Left lobe of liver (tissue), 2 donors: Measurements from ENCODE around the gene EEF1E1. TPM values are rescaled to one million over a fixed set of nuclear protein-coding genes. Genes with fewer than 3 reads are reported as not detected.
A peak's percentile ranks its signal among the peaks of the same experiment; 100 is the strongest.

Experiments
- ATAC-seq: fragments of 200-7000 bp; cut with Tn5 transposase; one replicate; pipeline ENCODE4 v1.9.1; 2020; ENCODE audit warnings: mild to moderate bottlenecking, moderate library complexity
- DNase-seq: peaks from one replicate; pipeline ENCODE4 v3.0.0-alpha.2; 2020; ENCODE audit warnings: low spot score
- total RNA-seq: library from RNA; stranded (reverse); gene quantifications from one replicate; pipeline ENCODE4 v1.2.1, GENCODE V29; 2021
- donor health status: DM: no; HTN: no; CAD: no; lungs with moderate emphysema.
- donor health status: DM: no; HTN: yes; CAD: no.

EEF1E1 gene
- total RNA-seq = 5.8 TPM

- ATAC-seq (peak; percentile 99), DNase-seq (peak; percentile 95)
These were observed at the start of gene EEF1E1 for GRCh38 chr6:8102122-8102958. Gene EEF1E1 (minus strand): TSS chr6:8102548. CDS start chr6:8102521, 27 bp downstream.

- DNase-seq (no peak), ATAC-seq (no peak)
These were observed 47.0 kb upstream of the EEF1E1 start for GRCh38 chr6:8149350-8149749.

GRCh38 chr6:8143945-8144344 is 41.6 kb upstream of the EEF1E1 start:
- no peak for ATAC-seq
- no peak for DNase-seq

- DNase-seq (no peak), ATAC-seq (no peak)
These were observed 37.1 kb upstream of the EEF1E1 start for GRCh38 chr6:8139451-8139850.

GRCh38 chr6:8137529-8137939 is 35.2 kb upstream of the EEF1E1 start:
- ATAC-seq (no peak), DNase-seq (no peak)

GRCh38 chr6:8135276-8135675 is 32.9 kb upstream of the EEF1E1 start:
- DNase-seq (no peak), ATAC-seq (no peak)

GRCh38 chr6:8132130-8132529 is 29.8 kb upstream of the EEF1E1 start:
- DNase-seq = no peak
- ATAC-seq = no peak

- ATAC-seq (peak; percentile 88), DNase-seq (peak; percentile 51)
These were observed 29.0 kb upstream of the EEF1E1 start for GRCh38 chr6:8131265-8131897.

- ATAC-seq (no peak), DNase-seq (no peak)
These were observed 28.1 kb upstream of the EEF1E1 start for GRCh38 chr6:8130399-8130798.

GRCh38 chr6:8123236-8123635 is 20.9 kb upstream of the EEF1E1 start:
- ATAC-seq = no peak
- DNase-seq = no peak

GRCh38 chr6:8114956-8115355 is 12.6 kb upstream of the EEF1E1 start:
- ATAC-seq (no peak), DNase-seq (no peak)

- ATAC-seq (no peak), DNase-seq (no peak)
These were observed 10.8 kb upstream of the EEF1E1 start for GRCh38 chr6:8113131-8113654.

GRCh38 chr6:8110725-8111124 is 8.4 kb upstream of the EEF1E1 start:
- no peak for DNase-seq
- ATAC-seq = peak; percentile 68

GRCh38 chr6:8110117-8110721 is 7.9 kb upstream of the EEF1E1 start:
- DNase-seq (no peak), ATAC-seq (no peak)

- DNase-seq (no peak), ATAC-seq (no peak)
These were observed 6.6 kb upstream of the EEF1E1 start for GRCh38 chr6:8108759-8109539.

- DNase-seq (no peak), ATAC-seq (no peak)
These were observed 5.8 kb upstream of the EEF1E1 start for GRCh38 chr6:8108031-8108660.

- ATAC-seq = no peak
- DNase-seq = no peak
These were observed 3.4 kb upstream of the EEF1E1 start for GRCh38 chr6:8105791-8106190.

GRCh38 chr6:8103726-8104125 is 1.4 kb upstream of the EEF1E1 start:
- ATAC-seq (no peak), DNase-seq (no peak)

GRCh38 chr6:8100159-8100854 is 2.0 kb downstream of the EEF1E1 start:
- ATAC-seq (no peak), DNase-seq (no peak)

GRCh38 chr6:8090650-8091049 is 11.7 kb downstream of the EEF1E1 start:
- DNase-seq = no peak
- ATAC-seq = no peak
